Measurements from ENCODE around the gene LAMA3.

- no peak for TF ChIP-seq CTCF (IDR thresholded peaks at IDR 0.05)
- no peak for TF ChIP-seq POLR2A (IDR thresholded peaks at IDR 0.05)
Observed at GRCh38 chr18:23814991-23815614, 125.8 kb downstream of the LAMA3 start.

Data from tibial nerve (tissue), 3 donors.